AG04450 (cell line): ENCODE measurements around the gene TRIM71. TPM values are rescaled to one million over a fixed set of nuclear protein-coding genes. Genes with fewer than 3 reads are reported as not detected.
"Not testable (repeated sequence)": the region's sequence is repeated elsewhere in the genome, so short reads cannot be mapped to it uniquely, and the experiment has no call there.

Experiments
- CTCF ChIA-PET: fragments of 300-600, 350-600 bp; formaldehyde crosslinking; extraction: SDS; loops from one replicate; lab custom pipeline; 2022; ENCODE audit warnings: antibody characterized with exemption, inconsistent platforms; lab: Charles Lee
- POLR2A ChIA-PET: fragments of 350-600 bp; formaldehyde crosslinking; extraction: SDS; loops from one replicate; lab custom pipeline; 2021; ENCODE audit warnings: antibody characterized with exemption, inconsistent platforms; lab: Yijun Ruan, JAX
- DNase-seq: peaks from one replicate; pipeline ENCODE4 v3.0.0-alpha.2; 2011; ENCODE audit warnings: low read depth, low spot score
- H3K27ac ChIP-seq: one replicate; pipeline ENCODE4 v1.5.1; 2012; ENCODE audit warnings: low read depth, low read length, control low read depth
- H3K27me3 ChIP-seq: one replicate; pipeline ENCODE4 v1.6.0; 2012; ENCODE audit warnings: low read length; ENCODE audit not compliant: control insufficient read depth, insufficient read depth
- H3K4me3 ChIP-seq: 2 replicates; pipeline ENCODE4 v1.5.1; 2011; ENCODE audit warnings: mild to moderate bottlenecking, low read depth, low read length, control low read depth
- H3K9me3 ChIP-seq: 2 replicates; pipeline ENCODE4 v1.5.1; 2012; ENCODE audit warnings: low read length; ENCODE audit not compliant: control insufficient read depth, insufficient read depth
- polyA plus RNA-seq: library from polyadenylated mRNA; depleted of rRNA; stranded (reverse); fragments of >200 nt; gene quantifications from 2 replicates; pipeline ENCODE4 v1.2.3, GENCODE V29; 2011
- TF ChIP-seq, protein P1 (sequence below): IDR thresholded peaks from 2 replicates; pipeline ENCODE4 v1.5.1; 2011; ENCODE audit warnings: low read depth, low read length, control low read depth, inconsistent platforms

Gene TRIM71
- polyA plus RNA-seq, 1 experiment: not detected

DNA sequence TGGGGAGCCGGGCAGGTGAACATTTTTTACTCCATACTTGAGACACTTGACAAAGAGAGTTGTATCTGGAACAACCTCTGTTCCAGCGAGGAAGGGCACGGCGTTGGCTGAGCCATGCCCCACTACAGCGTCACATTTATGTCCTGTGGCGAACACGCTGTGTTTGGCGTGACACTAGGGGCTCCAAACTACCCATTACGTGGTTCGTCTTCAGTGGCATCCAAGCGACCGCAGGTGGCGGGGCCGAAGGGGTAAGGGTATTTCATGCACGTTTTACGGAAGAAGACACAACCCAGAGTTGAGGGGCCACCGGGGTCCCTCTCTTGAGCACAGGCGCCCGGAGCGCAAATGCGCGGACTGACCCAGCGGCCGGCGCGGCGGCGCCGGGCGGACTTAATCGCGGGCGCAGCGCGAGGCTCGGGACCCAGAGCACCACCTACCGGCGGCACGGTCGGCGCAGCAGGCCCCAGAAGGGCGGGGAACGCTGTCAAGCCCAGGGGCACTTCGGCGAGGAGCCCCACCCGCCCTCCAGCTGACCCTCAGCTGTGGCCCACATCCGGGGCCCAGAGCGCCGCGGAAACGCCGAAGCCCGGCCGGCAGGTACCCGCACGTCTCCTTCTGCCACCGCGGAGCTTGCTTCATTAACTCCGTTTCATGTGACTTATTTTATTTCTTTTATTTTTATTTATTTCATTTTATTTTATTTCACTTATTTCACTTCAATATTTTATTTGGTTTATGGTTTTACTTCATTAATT lies 36.4 kb upstream of the TRIM71 start:
- no peak overlapping the region for H3K27ac ChIP-seq
- peak overlapping the region; percentile 70 for H3K4me3 ChIP-seq
- ChIA-PET CTCF (interaction anchor here (0.6 to 2.8 kb wide), 24 partner anchors 9 to 458 kb away, joined by 3 to 29 read pairs (median 4); no protein-coding TSS in a partner anchor), POLR2A (no interaction called here)
- no peak for DNase-seq
- no peaks in the 10 kb centered on the region for H3K27me3 ChIP-seq
- no peaks in the 10 kb centered on the region for H3K9me3 ChIP-seq
- TF ChIP-seq, protein P1, sequence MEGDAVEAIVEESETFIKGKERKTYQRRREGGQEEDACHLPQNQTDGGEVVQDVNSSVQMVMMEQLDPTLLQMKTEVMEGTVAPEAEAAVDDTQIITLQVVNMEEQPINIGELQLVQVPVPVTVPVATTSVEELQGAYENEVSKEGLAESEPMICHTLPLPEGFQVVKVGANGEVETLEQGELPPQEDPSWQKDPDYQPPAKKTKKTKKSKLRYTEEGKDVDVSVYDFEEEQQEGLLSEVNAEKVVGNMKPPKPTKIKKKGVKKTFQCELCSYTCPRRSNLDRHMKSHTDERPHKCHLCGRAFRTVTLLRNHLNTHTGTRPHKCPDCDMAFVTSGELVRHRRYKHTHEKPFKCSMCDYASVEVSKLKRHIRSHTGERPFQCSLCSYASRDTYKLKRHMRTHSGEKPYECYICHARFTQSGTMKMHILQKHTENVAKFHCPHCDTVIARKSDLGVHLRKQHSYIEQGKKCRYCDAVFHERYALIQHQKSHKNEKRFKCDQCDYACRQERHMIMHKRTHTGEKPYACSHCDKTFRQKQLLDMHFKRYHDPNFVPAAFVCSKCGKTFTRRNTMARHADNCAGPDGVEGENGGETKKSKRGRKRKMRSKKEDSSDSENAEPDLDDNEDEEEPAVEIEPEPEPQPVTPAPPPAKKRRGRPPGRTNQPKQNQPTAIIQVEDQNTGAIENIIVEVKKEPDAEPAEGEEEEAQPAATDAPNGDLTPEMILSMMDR: peak; percentile 81

DNA sequence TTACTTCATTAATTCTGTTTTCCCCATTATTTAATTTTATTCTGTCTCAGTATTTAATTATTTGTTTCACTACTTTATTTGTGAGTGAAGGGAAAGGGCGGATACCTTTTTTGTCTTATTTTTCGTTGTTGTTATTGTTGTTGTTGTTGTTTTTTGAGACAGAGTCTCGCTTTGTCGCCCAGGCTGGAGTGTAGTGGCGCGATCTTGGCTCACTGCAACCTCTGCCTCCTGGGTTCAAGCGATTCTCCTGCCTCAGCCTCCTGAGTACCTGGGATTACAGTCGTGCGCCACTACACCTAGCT lies 35.9 kb upstream of the TRIM71 start:
- H3K4me3 ChIP-seq: not testable (repeated sequence)

DNA sequence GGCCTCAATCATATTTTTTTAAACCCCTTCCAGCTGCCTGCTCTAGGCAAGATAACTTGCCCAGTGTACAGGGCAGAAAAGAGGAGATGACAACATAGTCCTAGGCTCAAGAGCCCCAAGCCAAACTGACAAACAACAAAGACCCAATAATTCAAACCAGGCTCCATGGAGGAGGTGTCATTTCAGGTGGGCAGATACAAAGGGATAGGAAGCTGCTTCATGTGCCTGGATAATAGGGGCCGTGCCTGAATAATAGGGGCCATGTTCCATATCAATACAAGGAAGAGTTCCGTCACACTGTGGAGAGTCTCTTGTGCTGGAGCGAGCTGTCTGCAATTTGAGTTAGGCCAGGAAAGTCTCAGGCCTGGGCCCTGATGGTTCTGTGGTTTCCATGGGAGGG lies 35.4 kb upstream of the TRIM71 start:
- TF ChIP-seq, protein P1: no peak
- H3K27me3 ChIP-seq: no peaks in the 10 kb centered on the region
- no peak overlapping the region for H3K4me3 ChIP-seq
- ChIA-PET POLR2A (no interaction called here), CTCF (interaction anchor here (0.6 to 2.8 kb wide), 6 partner anchors 12 to 272 kb away, joined by 3 to 29 read pairs (median 6); no protein-coding TSS in a partner anchor)
- no peak for DNase-seq
- H3K27ac ChIP-seq: no peak overlapping the region
- no peaks in the 10 kb centered on the region for H3K9me3 ChIP-seq

More for the DNA sequence above, 35.9 kb upstream of the TRIM71 start:
- DNase-seq, H3K9me3 ChIP-seq, H3K27ac ChIP-seq, H3K27me3 ChIP-seq, POLR2A ChIA-PET: not testable (repeated sequence)
- CTCF ChIA-PET: interaction anchor here (0.6 to 2.8 kb wide), 16 partner anchors 9 to 345 kb away, joined by 3 to 29 read pairs (median 5); no protein-coding TSS in a partner anchor

DNA sequence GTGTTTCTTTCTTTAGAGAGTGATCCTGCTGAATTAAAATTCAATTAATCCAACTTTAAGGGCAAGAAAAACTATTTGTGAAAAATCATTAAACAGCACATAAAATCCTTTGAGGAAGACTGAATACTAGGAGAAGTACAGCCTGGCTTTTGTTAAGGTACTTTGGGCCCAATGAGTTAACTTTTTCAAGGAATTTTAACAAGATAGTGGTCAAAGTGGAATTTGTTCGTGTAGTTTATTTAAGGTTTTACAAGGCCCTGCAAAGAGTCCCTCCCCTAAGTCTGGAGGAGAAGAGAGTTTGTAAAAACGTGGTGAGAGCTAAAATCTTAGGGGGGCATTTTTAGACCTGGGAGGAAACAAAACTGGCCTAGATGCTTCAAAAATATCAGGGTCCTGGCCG lies 26.0 kb upstream of the TRIM71 start:
- Histone ChIP-seq H3K9me3 (no peaks in the 10 kb centered on the region), H3K27ac (no peak overlapping the region), H3K4me3 (no peak overlapping the region), H3K27me3 (peaks cover 2% of the 10 kb centered on the region)
- DNase-seq: no peak
- CTCF ChIA-PET: interaction anchor here (0.7 kb wide), 1 partner anchor 58 kb away, joined by 3 read pairs; no protein-coding TSS in a partner anchor
- TF ChIP-seq, protein P1: no peak
- POLR2A ChIA-PET: no interaction called here

DNA sequence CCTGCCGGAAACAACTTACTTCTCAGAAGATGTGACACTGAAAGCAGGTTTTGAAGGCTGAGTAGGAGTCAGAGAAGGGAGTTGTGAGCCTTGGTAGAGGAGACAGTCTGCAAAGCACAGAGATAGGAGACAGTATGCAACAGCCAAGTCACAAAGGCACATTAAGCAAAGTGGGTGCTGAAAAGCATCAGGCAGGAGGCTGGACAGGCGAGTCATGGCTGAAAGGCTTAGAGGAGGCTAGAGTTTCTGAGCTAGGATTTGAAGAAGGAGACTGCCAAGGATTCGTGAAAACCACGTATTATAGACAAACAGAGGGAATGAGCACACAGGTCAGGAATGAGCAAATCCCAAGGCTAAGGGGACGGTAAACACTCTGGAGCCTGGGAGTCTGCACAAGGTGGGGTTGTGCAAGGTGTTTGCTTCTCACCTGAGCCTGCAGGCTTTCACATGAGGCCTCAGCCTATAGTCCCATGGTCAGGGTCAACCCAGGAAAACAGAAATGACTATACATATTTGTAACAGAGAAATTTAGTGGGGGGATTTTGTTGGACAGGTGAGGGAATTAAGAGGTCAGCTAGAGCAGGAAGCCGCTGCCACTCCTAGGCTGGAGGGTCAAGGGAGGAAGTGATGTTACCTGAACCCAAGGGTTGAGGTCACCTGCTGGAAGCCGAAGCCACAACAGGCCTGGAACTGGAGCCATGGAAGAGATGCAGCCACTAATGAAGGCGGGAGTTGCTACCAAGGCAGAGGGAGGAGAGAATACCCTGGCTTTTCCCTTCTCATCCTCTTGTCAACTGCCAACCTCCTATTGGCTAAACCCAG lies 23.1 kb upstream of the TRIM71 start:
- Histone ChIP-seq H3K27me3 (peaks cover 2% of the 10 kb centered on the region), H3K4me3 (no peak overlapping the region), H3K9me3 (no peaks in the 10 kb centered on the region), H3K27ac (no peak overlapping the region)
- TF ChIP-seq, protein P1: no peak
- ChIA-PET POLR2A (interaction anchor here (0.5 kb wide), 1 partner anchor 36 kb away, joined by 6 read pairs; no protein-coding TSS in a partner anchor), CTCF (interaction anchor here (1.0 to 1.2 kb wide), 2 partner anchors 13 to 14 kb away, joined by 3 to 5 read pairs; no protein-coding TSS in a partner anchor)
- DNase-seq: peak; percentile 8

DNA sequence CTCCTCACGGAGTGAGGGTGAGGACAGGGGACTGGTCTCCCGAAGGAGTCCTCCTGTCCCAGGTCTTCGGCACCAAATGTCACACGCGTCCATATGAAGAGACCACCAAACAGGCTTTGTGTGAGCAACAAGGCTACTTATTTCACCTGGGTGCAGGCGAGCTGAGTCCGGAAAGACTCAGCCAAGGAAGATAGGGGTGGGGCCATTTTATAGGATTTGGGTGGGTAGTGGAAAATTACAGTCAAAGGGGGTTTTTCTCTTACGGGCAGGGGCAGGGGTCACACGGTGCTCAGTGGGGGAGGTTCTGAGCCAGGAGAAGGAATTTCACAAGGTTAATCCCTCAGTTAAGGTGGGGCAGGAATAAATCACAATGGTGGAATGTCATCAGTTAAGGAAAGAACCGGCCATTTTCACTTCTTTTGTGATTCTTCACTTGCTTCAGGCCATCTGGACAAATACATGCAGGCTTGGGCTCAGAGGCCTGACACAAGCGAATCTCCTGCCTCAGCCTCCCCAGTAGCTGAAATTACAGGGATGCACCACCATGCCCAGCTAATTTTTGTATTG lies 21.3 kb upstream of the TRIM71 start:
- H3K27ac ChIP-seq, CTCF ChIA-PET, H3K4me3 ChIP-seq, H3K27me3 ChIP-seq, POLR2A ChIA-PET, H3K9me3 ChIP-seq, DNase-seq: not testable (repeated sequence)
